GM12873 (cell line): ENCODE measurements around the gene PGS1.

Experiments
- CTCF ChIP-seq: IDR thresholded peaks from 2 replicates; pipeline ENCODE4 v1.5.1; 2012; ENCODE audit warnings: low read depth, mild to moderate bottlenecking, moderate library complexity, low read length, control low read depth; ENCODE audit not compliant: insufficient read depth; ENCODE audit errors: missing control alignments

PGS1 gene

GRCh38 chr17:78338486-78339259, 39.8 kb upstream of the PGS1 start:
- peak; percentile 6 for TF ChIP-seq CTCF

GRCh38 chr17:78340183-78340955, 38.1 kb upstream of the PGS1 start:
- TF ChIP-seq CTCF = no peak

- no peak for TF ChIP-seq CTCF
Observed at GRCh38 chr17:78341559-78342448, 36.6 kb upstream of the PGS1 start.

DNA sequence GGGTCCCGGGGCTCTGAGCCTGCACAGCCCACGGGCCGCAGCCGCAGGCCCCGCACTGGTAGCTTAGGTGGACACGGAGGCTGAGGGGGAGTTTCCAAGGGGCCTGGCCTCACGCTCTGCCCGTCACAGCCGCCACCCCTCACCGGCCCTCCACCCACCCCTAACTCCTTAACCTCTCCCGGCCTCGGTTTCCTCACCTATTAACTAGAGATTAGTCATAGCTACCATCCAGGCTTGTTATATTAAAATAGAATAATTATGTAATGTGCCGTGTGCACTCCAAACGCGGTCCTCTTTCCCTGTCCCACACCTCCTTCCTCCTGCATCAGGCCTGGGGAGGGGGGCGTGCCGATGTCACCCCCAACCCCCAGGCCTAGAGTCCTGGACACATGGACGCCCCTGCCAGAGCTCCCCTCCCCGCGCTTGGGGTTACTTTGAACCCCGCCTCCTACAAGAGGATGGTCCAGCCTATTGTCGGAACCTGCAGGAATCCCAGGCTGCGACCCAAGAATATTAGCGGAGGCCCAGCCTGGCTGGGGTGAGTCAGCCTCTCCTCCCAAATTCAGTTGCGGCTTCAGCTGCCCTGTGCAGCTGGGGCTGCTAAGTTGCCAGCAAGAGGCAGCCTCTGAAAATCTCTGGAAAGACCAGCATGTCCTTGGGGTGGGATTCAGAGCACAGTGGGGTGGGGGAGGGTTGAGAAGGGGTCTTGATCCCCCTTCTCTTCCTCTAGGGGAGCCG, 35.8 kb upstream of the PGS1 start:
- TF ChIP-seq CTCF = no peak

- TF ChIP-seq CTCF = no peak
Observed at GRCh38 chr17:78343187-78343542, 35.3 kb upstream of the PGS1 start.

GRCh38 chr17:78343543-78344201, 34.8 kb upstream of the PGS1 start:
- no peak for TF ChIP-seq CTCF
